ENCODE measurements around the gene KCNK15. TPM values are rescaled to one million over a fixed set of nuclear protein-coding genes. Genes with fewer than 3 reads are reported as not detected.

KCNK15 gene
- total and polyA plus RNA-seq, 2 donors = 0.05 to 0.16 TPM

DNA sequence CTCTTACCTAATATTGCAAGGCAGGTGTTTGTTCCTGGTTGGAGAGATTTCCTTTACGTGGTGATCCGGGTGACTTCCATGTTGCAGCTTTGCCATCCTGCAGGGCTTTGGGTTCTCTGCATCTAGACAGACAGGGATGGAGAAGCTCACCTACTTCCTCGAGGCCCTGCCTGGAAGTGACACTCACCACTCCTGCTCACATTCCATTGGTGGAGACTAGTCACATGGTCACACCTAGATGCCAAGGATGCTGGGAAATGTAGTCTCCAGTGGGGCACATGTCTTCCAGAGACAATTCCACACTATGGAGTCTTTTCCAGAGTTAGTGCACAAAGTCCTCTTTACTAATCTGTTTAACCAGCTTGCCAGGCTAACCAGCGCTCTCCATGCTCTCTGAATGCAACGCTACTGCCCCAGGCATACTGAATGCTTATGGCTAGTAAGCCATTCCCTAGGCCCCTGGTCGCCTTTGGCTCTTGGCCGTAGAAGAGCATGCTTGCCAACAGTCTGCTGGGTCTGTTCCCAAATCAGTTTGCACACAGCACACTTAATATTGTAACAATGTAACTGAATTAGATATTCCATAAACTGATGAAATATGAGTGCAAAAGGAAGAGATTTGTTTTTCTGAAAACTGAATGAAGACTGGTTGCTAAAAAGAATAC, 6.7 kb upstream of the KCNK15 start:
- no peaks in the 10 kb centered on the region for H3K36me3 ChIP-seq (ENCODE audit: control insufficient read depth in 2 of 2, insufficient read depth in 2 of 2, low read length in 1 of 2)
- peaks cover 0 to 3% of the 10 kb centered on the region in 2 donors for H3K9me3 ChIP-seq (ENCODE audit: control insufficient read depth in 2 of 2, insufficient read depth in 1 of 2, low read length in 1 of 2)
- peaks cover 0 to 3% of the 10 kb centered on the region in 2 donors for H3K4me1 ChIP-seq (ENCODE audit: control insufficient read depth in 2 of 2, insufficient read depth in 2 of 2, low read length in 2 of 2)
- DNase-seq (ENCODE audit: low read depth in 6 of 9, low spot score in 9 of 9) = peak in 5 of 9 donors; percentile 31 to 75 (median 36)
- no peak overlapping the region for H3K27ac ChIP-seq (ENCODE audit: low read depth in 1 of 2, low read length in 1 of 2)
- H3K27me3 ChIP-seq (ENCODE audit: control insufficient read depth in 2 of 2, insufficient read depth in 1 of 2, low read length in 1 of 2) = peaks cover 3 to 23% of the 10 kb centered on the region in 2 donors
- H3K4me3 ChIP-seq (ENCODE audit: low read length in 2 of 2) = no peak overlapping the region
- 84% methylated on average over 7 of the region's 7 CpGs for WGBS

DNA sequence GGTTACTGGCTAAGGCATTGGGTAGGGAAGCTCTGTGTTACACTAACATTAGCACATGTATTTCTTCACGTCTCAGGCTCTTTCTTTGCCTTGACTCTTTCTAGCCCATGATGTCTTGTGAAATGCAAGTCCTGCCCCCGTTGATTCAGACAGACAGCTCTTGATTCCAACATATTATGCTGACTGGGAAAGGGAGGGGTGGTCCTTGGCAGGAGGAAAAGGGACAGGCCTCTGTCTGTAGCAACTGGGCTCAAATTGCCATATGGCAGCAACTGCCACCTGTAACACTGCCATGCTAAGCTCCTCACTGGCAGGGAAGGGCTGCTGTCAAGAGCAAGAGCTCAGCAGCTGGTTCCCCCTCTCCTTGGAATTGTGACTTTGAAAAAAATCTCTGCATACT, 5.7 kb upstream of the KCNK15 start:
- 90% methylated on average over 2 of the region's 2 CpGs for WGBS
- H3K9me3 ChIP-seq (ENCODE audit: control insufficient read depth in 2 of 2, insufficient read depth in 1 of 2, low read length in 1 of 2) = peaks cover 0 to 3% of the 10 kb centered on the region in 2 donors
- no peak for DNase-seq (ENCODE audit: low read depth in 6 of 9, low spot score in 9 of 9)
- H3K4me1 ChIP-seq (ENCODE audit: control insufficient read depth in 2 of 2, insufficient read depth in 2 of 2, low read length in 2 of 2) = peaks cover 0 to 3% of the 10 kb centered on the region in 2 donors
- H3K36me3 ChIP-seq (ENCODE audit: control insufficient read depth in 2 of 2, insufficient read depth in 2 of 2, low read length in 1 of 2) = no peaks in the 10 kb centered on the region
- no peak overlapping the region for H3K4me3 ChIP-seq (ENCODE audit: low read length in 2 of 2)
- peaks cover 13 to 33% of the 10 kb centered on the region in 2 donors for H3K27me3 ChIP-seq (ENCODE audit: control insufficient read depth in 2 of 2, insufficient read depth in 1 of 2, low read length in 1 of 2)
- no peak overlapping the region for H3K27ac ChIP-seq (ENCODE audit: low read depth in 1 of 2, low read length in 1 of 2)

- Histone ChIP-seq H3K4me1 (ENCODE audit: control insufficient read depth in 2 of 2, insufficient read depth in 2 of 2, low read length in 2 of 2) (no peaks in the 10 kb centered on the region), H3K36me3 (ENCODE audit: control insufficient read depth in 2 of 2, insufficient read depth in 2 of 2, low read length in 1 of 2) (no peaks in the 10 kb centered on the region), H3K4me3 (ENCODE audit: low read length in 2 of 2) (no peak overlapping the region), H3K9me3 (ENCODE audit: control insufficient read depth in 2 of 2, insufficient read depth in 1 of 2, low read length in 1 of 2) (no peaks in the 10 kb centered on the region), H3K27ac (ENCODE audit: low read depth in 1 of 2, low read length in 1 of 2) (no peak overlapping the region), H3K27me3 (ENCODE audit: control insufficient read depth in 2 of 2, insufficient read depth in 1 of 2, low read length in 1 of 2) (peaks cover 30 to 58% of the 10 kb centered on the region in 2 donors)
- 91% methylated on average over 14 of the region's 14 CpGs for WGBS
- no peak for DNase-seq (ENCODE audit: low read depth in 6 of 9, low spot score in 9 of 9)
Measured at GRCh38 chr20:44742304-44743079, 3.2 kb upstream of the KCNK15 start.

DNA sequence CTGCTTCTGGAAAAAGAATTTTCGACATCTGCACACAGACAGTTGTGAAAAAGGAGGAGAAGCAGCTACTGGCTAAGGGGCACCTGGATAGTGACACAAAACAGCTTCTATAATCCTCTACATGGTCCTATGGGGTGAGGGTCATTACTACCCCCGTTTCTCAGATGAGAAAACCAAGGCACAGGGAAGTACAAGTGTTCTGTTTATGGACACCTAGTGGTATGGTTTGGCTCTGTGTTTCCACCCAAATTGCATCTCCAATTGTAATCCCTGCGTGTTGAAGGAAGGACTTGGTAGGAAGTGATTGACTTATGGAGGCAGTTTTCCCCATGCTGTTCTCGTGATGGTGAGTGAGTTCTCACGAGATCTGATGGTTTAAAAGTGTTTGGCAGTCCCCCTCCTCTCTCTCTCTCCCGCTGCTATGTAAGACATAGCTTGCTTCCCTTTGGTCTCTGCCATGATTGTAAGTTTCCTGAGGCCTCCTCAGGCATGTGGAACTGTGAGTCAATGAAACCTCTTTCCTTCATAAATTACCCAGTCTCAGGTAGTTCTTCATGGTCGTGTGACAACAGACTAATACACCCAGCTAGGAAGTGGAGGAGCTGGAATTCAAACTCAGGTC, 2.5 kb upstream of the KCNK15 start:
- H3K36me3 ChIP-seq (ENCODE audit: control insufficient read depth in 2 of 2, insufficient read depth in 2 of 2, low read length in 1 of 2) = no peaks in the 10 kb centered on the region
- no peaks in the 10 kb centered on the region for H3K9me3 ChIP-seq (ENCODE audit: control insufficient read depth in 2 of 2, insufficient read depth in 1 of 2, low read length in 1 of 2)
- DNase-seq (ENCODE audit: low read depth in 6 of 9, low spot score in 9 of 9) = no peak
- H3K4me1 ChIP-seq (ENCODE audit: control insufficient read depth in 2 of 2, insufficient read depth in 2 of 2, low read length in 2 of 2) = no peaks in the 10 kb centered on the region
- peaks cover 30 to 62% of the 10 kb centered on the region in 2 donors for H3K27me3 ChIP-seq (ENCODE audit: control insufficient read depth in 2 of 2, insufficient read depth in 1 of 2, low read length in 1 of 2)
- no peak overlapping the region for H3K27ac ChIP-seq (ENCODE audit: low read depth in 1 of 2, low read length in 1 of 2)
- 82% methylated on average over 7 of the region's 7 CpGs for WGBS
- no peak overlapping the region for H3K4me3 ChIP-seq (ENCODE audit: low read length in 2 of 2)

- DNase-seq (ENCODE audit: low read depth in 6 of 9, low spot score in 9 of 9) = no peak
- Histone ChIP-seq H3K4me1 (ENCODE audit: control insufficient read depth in 2 of 2, insufficient read depth in 2 of 2, low read length in 2 of 2) (no peaks in the 10 kb centered on the region), H3K27ac (ENCODE audit: low read depth in 1 of 2, low read length in 1 of 2) (no peak overlapping the region), H3K9me3 (ENCODE audit: control insufficient read depth in 2 of 2, insufficient read depth in 1 of 2, low read length in 1 of 2) (no peaks in the 10 kb centered on the region), H3K4me3 (ENCODE audit: low read length in 2 of 2) (no peak overlapping the region), H3K27me3 (ENCODE audit: control insufficient read depth in 2 of 2, insufficient read depth in 1 of 2, low read length in 1 of 2) (peaks cover 34 to 63% of the 10 kb centered on the region in 2 donors), H3K36me3 (ENCODE audit: control insufficient read depth in 2 of 2, insufficient read depth in 2 of 2, low read length in 1 of 2) (no peaks in the 10 kb centered on the region)
- 97% methylated on average over 12 of the region's 12 CpGs for WGBS
Measured at GRCh38 chr20:44743916-44744655, 1.6 kb upstream of the KCNK15 start.

- peaks cover 38 to 74% of the 10 kb centered on the region in 2 donors for H3K27me3 ChIP-seq (ENCODE audit: control insufficient read depth in 2 of 2, insufficient read depth in 1 of 2, low read length in 1 of 2)
- DNase-seq (ENCODE audit: low read depth in 6 of 9, low spot score in 9 of 9) = no peak
- no peaks in the 10 kb centered on the region for H3K4me1 ChIP-seq (ENCODE audit: control insufficient read depth in 2 of 2, insufficient read depth in 2 of 2, low read length in 2 of 2)
- WGBS = 67% methylated on average over 5 of the region's 5 CpGs
- no peaks in the 10 kb centered on the region for H3K36me3 ChIP-seq (ENCODE audit: control insufficient read depth in 2 of 2, insufficient read depth in 2 of 2, low read length in 1 of 2)
- H3K27ac ChIP-seq (ENCODE audit: low read depth in 1 of 2, low read length in 1 of 2) = no peak overlapping the region
- no peak overlapping the region for H3K4me3 ChIP-seq (ENCODE audit: low read length in 2 of 2)
- no peaks in the 10 kb centered on the region for H3K9me3 ChIP-seq (ENCODE audit: control insufficient read depth in 2 of 2, insufficient read depth in 1 of 2, low read length in 1 of 2)
Measured at GRCh38 chr20:44745122-44745597, 505 bp upstream of the KCNK15 start.

GRCh38 chr20:44746367-44747165, 901 bp downstream of the KCNK15 start:
- H3K36me3 ChIP-seq (ENCODE audit: control insufficient read depth in 2 of 2, insufficient read depth in 2 of 2, low read length in 1 of 2) = no peaks in the 10 kb centered on the region
- peaks cover 39 to 83% of the 10 kb centered on the region in 2 donors for H3K27me3 ChIP-seq (ENCODE audit: control insufficient read depth in 2 of 2, insufficient read depth in 1 of 2, low read length in 1 of 2)
- H3K27ac ChIP-seq (ENCODE audit: low read depth in 1 of 2, low read length in 1 of 2) = no peak overlapping the region
- peak overlapping the region in 1 of 2 donors; percentile 31 for H3K4me3 ChIP-seq (ENCODE audit: low read length in 2 of 2)
- H3K9me3 ChIP-seq (ENCODE audit: control insufficient read depth in 2 of 2, insufficient read depth in 1 of 2, low read length in 1 of 2) = no peaks in the 10 kb centered on the region
- no peak for DNase-seq (ENCODE audit: low read depth in 6 of 9, low spot score in 9 of 9)
- WGBS = 41% methylated on average over 12 of the region's 12 CpGs
- no peaks in the 10 kb centered on the region for H3K4me1 ChIP-seq (ENCODE audit: control insufficient read depth in 2 of 2, insufficient read depth in 2 of 2, low read length in 2 of 2)

Data from thymus (tissue), 11 donors.